Gastrocnemius medialis (tissue), 4 donors: Measurements from ENCODE around the gene MAPK8IP3. TPM values are rescaled to one million over a fixed set of nuclear protein-coding genes. Genes with fewer than 3 reads are reported as not detected.

Experiments used
- ATAC-seq, 2 donors: fragments of 150-250 bp; one replicate each; pipeline ENCODE4 v1.9.1; 2016
- DNase-seq, 2 donors: peaks; one replicate each; pipeline ENCODE4 v3.0.0-alpha.2; 2019
- H3K27ac ChIP-seq, 4 donors: fragments of 200-600 bp; sonication (generic); 1 replicate in 1 of 4; 2 replicates in 3 of 4; pipeline ENCODE4 v1.5.1; 2016 to 2018; ENCODE audit warnings: mild to moderate bottlenecking in 2 of 4, moderate library complexity in 1 of 4
- H3K27me3 ChIP-seq, 3 donors: fragments of 200-600 bp; sonication (generic) in 2 of 3; 1 replicate in 1 of 3; 2 replicates in 2 of 3; pipeline versions ENCODE4 v1.5.1 to v1.6.0; 2016 to 2019; ENCODE audit warnings: mild to moderate bottlenecking in 1 of 3, moderate library complexity in 1 of 3
- H3K36me3 ChIP-seq, 2 donors: fragments of 200-600 bp; sonication (generic) in 1 of 2; one replicate each; pipeline ENCODE4 v1.5.1; 2017 to 2018
- H3K4me1 ChIP-seq, 2 donors: fragments of 200-600 bp; sonication (generic) in 1 of 2; one replicate each; pipeline ENCODE4 v1.5.1; 2016 to 2017; ENCODE audit warnings: mild to moderate bottlenecking in 2 of 2
- H3K4me3 ChIP-seq, 4 donors: fragments of 200-600 bp; sonication (generic) in 3 of 4; 1 replicate in 1 of 4; 2 replicates in 3 of 4; pipeline ENCODE4 v1.5.1; 2016 to 2019; ENCODE audit warnings: mild to moderate bottlenecking in 2 of 4
- H3K9me3 ChIP-seq, 3 donors: fragments of 200-600 bp; sonication (generic) in 2 of 3; 1 replicate in 1 of 3; 2 replicates in 2 of 3; pipeline ENCODE4 v1.5.1; 2016 to 2019
- CTCF ChIP-seq, 5 experiments: fragments of 450-650 bp in 3 of 5; fragments of 200-600 bp in 2 of 5; sonication (generic) in 2 of 5; IDR thresholded peaks in 4 of 5; conservative IDR thresholded peaks in 1 of 5; 1 replicate in 4 of 5; 2 replicates in 1 of 5; pipeline ENCODE4 v1.5.1; 2016 to 2019; ENCODE audit warnings: antibody characterized with exemption in 5 of 5, mild to moderate bottlenecking in 3 of 5, moderate library complexity in 3 of 5
- POLR2A ChIP-seq, 2 donors: fragments of 450-650 bp; IDR thresholded peaks; one replicate each; pipeline ENCODE4 v1.6.1; 2017; ENCODE audit warnings: antibody characterized with exemption in 2 of 2, mild to moderate bottlenecking in 2 of 2, moderate library complexity in 2 of 2
- in situ Hi-C, 4 donors: fragments of 200-750 bp; cut with MboI; loops; one replicate each; pipeline versions ENCODE4 v1.15.0 to v1.8.0; 2017; ENCODE audit warnings: low sequenced_read_pairs in 4 of 4
- intact Hi-C: fragments of 100-400 bp; cut with DNase I; formaldehyde crosslinking; loops from one replicate; pipeline ENCODE4 v1.15.1; 2023; ENCODE audit warnings: low total_unique reads
- total RNA-seq, 4 donors: library from RNA; depleted of rRNA; stranded (reverse); fragments of >200 nt; gene quantifications; one replicate each; pipeline versions ENCODE4 v1.1.0 to v1.2.3, GENCODE V29; 2016

Gene MAPK8IP3
- total RNA-seq, 4 donors from 2014 or later = 6.5 to 22.6 (median 13.9) TPM

- in situ Hi-C loops = no loop called here
- Histone ChIP-seq H3K4me3 (no peak overlapping the region), H3K9me3 (no peaks in the 10 kb centered on the region), H3K4me1 (no peaks in the 10 kb centered on the region), H3K27me3 (no peaks in the 10 kb centered on the region), H3K36me3 (peaks cover 0 to 83% of the 10 kb centered on the region in 2 donors), H3K27ac (no peak overlapping the region)
- DNase-seq = no peak
- TF ChIP-seq POLR2A (IDR thresholded peaks at IDR 0.05) = no peak
- TF ChIP-seq CTCF (IDR thresholded peaks at IDR 0.05 in 4 of 5, conservative IDR thresholded peaks at IDR 0.05 in 1 of 5) = no peak
- no peak for ATAC-seq
- intact Hi-C loops = no loop called here
Measured at GRCh38 chr16:1749152-1750117, 43.4 kb downstream of the MAPK8IP3 start.

GRCh38 chr16:1751946-1752345, 46.0 kb downstream of the MAPK8IP3 start:
- Histone ChIP-seq H3K4me1 (no peaks in the 10 kb centered on the region), H3K36me3 (peaks cover 0 to 74% of the 10 kb centered on the region in 2 donors), H3K4me3 (no peak overlapping the region), H3K27me3 (no peaks in the 10 kb centered on the region), H3K27ac (no peak overlapping the region), H3K9me3 (no peaks in the 10 kb centered on the region)
- no peak for TF ChIP-seq POLR2A (IDR thresholded peaks at IDR 0.05)
- no peak for TF ChIP-seq CTCF (IDR thresholded peaks at IDR 0.05 in 4 of 5, conservative IDR thresholded peaks at IDR 0.05 in 1 of 5)
- intact Hi-C loops (no loop called here), in situ Hi-C loops (no loop called here)
- DNase-seq = no peak
- ATAC-seq = no peak

GRCh38 chr16:1752853-1753252, 46.9 kb downstream of the MAPK8IP3 start:
- H3K36me3 ChIP-seq = peaks cover 0 to 70% of the 10 kb centered on the region in 2 donors
- in situ Hi-C loops = no loop called here
- H3K4me1 ChIP-seq = no peaks in the 10 kb centered on the region
- no peak for TF ChIP-seq POLR2A (IDR thresholded peaks at IDR 0.05)
- TF ChIP-seq CTCF (IDR thresholded peaks at IDR 0.05 in 4 of 5, conservative IDR thresholded peaks at IDR 0.05 in 1 of 5) = no peak
- no peak overlapping the region for H3K27ac ChIP-seq
- ATAC-seq (no peak), DNase-seq (no peak)
- intact Hi-C loops = no loop called here
- H3K27me3 ChIP-seq = no peaks in the 10 kb centered on the region
- H3K4me3 ChIP-seq = no peak overlapping the region
- no peaks in the 10 kb centered on the region for H3K9me3 ChIP-seq

- ATAC-seq (no peak), DNase-seq (no peak)
- Histone ChIP-seq H3K27me3 (no peaks in the 10 kb centered on the region), H3K4me3 (no peak overlapping the region), H3K36me3 (peaks cover 0 to 63% of the 10 kb centered on the region in 2 donors), H3K27ac (no peak overlapping the region), H3K9me3 (no peaks in the 10 kb centered on the region), H3K4me1 (no peaks in the 10 kb centered on the region)
- in situ Hi-C loops (no loop called here), intact Hi-C loops (no loop called here)
- TF ChIP-seq CTCF (IDR thresholded peaks at IDR 0.05 in 4 of 5, conservative IDR thresholded peaks at IDR 0.05 in 1 of 5) (no peak), POLR2A (IDR thresholded peaks at IDR 0.05) (no peak)
Measured at GRCh38 chr16:1754204-1754603, 48.2 kb downstream of the MAPK8IP3 start.
